HepG2 (cell line): Measurements from ENCODE around the gene TMEM116. TPM values are rescaled to one million over a fixed set of nuclear protein-coding genes. Genes with fewer than 3 reads are reported as not detected.
A peak's percentile ranks its signal among the peaks of the same experiment; 100 is the strongest.

Experiments used
- ATAC-seq: fragments of 200-7000 bp; cut with Tn5 transposase; 3 replicates; pipeline ENCODE4 v1.9.1; 2020; ENCODE audit warnings: mild to moderate bottlenecking, moderate library complexity
- BruUV-seq: library from RNA; stranded (reverse); fragments of 400-500 nt; replicated peaks from 2 replicates; lab custom pipeline; 2021; lab: Mats Ljungman, UMichigan
- CTCF ChIA-PET: fragments of 300-600 bp; formaldehyde crosslinking; extraction: SDS; loops from one replicate; lab custom pipeline; 2021; ENCODE audit warnings: low total read pairs, inconsistent platforms, low intra/inter-chr PET ratio; lab: Yijun Ruan, JAX
- POLR2A ChIA-PET: fragments of 350-600 bp; sonication (Branson Sonifier 250); formaldehyde crosslinking; loops from one replicate; lab custom pipeline; 2020; ENCODE audit warnings: antibody characterized with exemption, inconsistent platforms; lab: Yijun Ruan, JAX
- DNase-seq: peaks from one replicate; pipeline ENCODE4 v3.0.0-alpha.2; 2015; ENCODE audit warnings: low spot score
- FAIRE-seq: peaks from 3 replicates; lab custom pipeline; 2011; peaks lifted over from hg19 to GRCh38; lab: Jason Lieb, UNC
- H2AFZ ChIP-seq: one replicate; pipeline ENCODE4 v1.6.1; 2011; ENCODE audit warnings: low read length, inconsistent platforms
- H3K27ac ChIP-seq: fragments of 300-600 bp; 3 replicates; pipeline ENCODE4 v1.8.0; 2011; ENCODE audit warnings: mixed run types, mild to moderate bottlenecking, mixed read lengths, low read length, inconsistent platforms; ENCODE audit not compliant: insufficient read depth; ENCODE audit errors: extremely low read length
- H3K27me3 ChIP-seq, 2 experiments: fragments of 200-600 bp in 1 of 2; 2 replicates in 1 of 2; 3 replicates in 1 of 2; pipeline versions ENCODE4 v1.6.0 to v1.8.0; 2011; ENCODE audit warnings: low read length in 2 of 2, mild to moderate bottlenecking in 2 of 2, moderate library complexity in 2 of 2, inconsistent platforms in 1 of 2; ENCODE audit not compliant: insufficient read depth in 2 of 2, control insufficient read depth in 1 of 2
- H3K36me3 ChIP-seq, 2 experiments: fragments of 200-600 bp in 1 of 2; replicated peaks in 1 of 2; 2 replicates in 1 of 2; 3 replicates in 1 of 2; pipeline versions ENCODE4 v1.5.1 to v1.8.0; 2011; ENCODE audit warnings: low read length in 2 of 2, inconsistent platforms in 1 of 2; ENCODE audit not compliant: insufficient read depth in 2 of 2, control insufficient read depth in 1 of 2
- H3K4me1 ChIP-seq: 2 replicates; pipeline ENCODE4 v1.5.1; 2012; ENCODE audit warnings: low read length, inconsistent platforms; ENCODE audit not compliant: insufficient read depth
- H3K4me2 ChIP-seq: 2 replicates; pipeline ENCODE4 v1.6.0; 2011; ENCODE audit warnings: low read depth, low read length, inconsistent platforms
- H3K4me3 ChIP-seq, 3 experiments: fragments of 200-600 bp in 1 of 3; sonication (generic), shearing (Covaris generic) in 1 of 3; replicated peaks in 1 of 3; 2 replicates each; pipeline ENCODE4 v1.5.1; 2011 to 2016; ENCODE audit warnings: low read length in 3 of 3, inconsistent platforms in 2 of 3, low read depth in 2 of 3, mild to moderate bottlenecking in 2 of 3, control low read depth in 1 of 3, mixed read lengths in 1 of 3; ENCODE audit not compliant: insufficient read depth in 1 of 3
- H3K79me2 ChIP-seq: one replicate; pipeline ENCODE4 v1.6.1; 2011; ENCODE audit warnings: low read length, inconsistent platforms; ENCODE audit not compliant: insufficient read depth
- H3K9ac ChIP-seq: 2 replicates; pipeline ENCODE4 v1.6.0; 2011; ENCODE audit warnings: mild to moderate bottlenecking, low read depth, low read length, inconsistent platforms; ENCODE audit not compliant: insufficient read depth
- H3K9me3 ChIP-seq: 2 replicates; pipeline ENCODE4 v1.5.1; 2012; ENCODE audit warnings: mild to moderate bottlenecking, low read length
- H4K20me1 ChIP-seq: 2 replicates; pipeline ENCODE4 v1.6.0; 2011; ENCODE audit warnings: inconsistent platforms, mild to moderate bottlenecking, low read length, moderate library complexity; ENCODE audit not compliant: insufficient read depth
- BORCS8-MEF2B ChIP-seq: sonication (generic); formaldehyde crosslinking; IDR thresholded peaks from 2 replicates; pipeline ENCODE4 v1.8.0; 2022; ENCODE audit warnings: mild to moderate bottlenecking, missing genetic modification reagents
- CENPX ChIP-seq: sonication (generic); formaldehyde crosslinking; IDR thresholded peaks from 2 replicates; pipeline ENCODE4 v1.9.0; 2021; ENCODE audit warnings: mild to moderate bottlenecking, missing genetic modification reagents, moderate library complexity
- HNF4G ChIP-seq, 2 experiments: sonication (generic) in 1 of 2; formaldehyde crosslinking in 1 of 2; IDR thresholded peaks; 2 replicates each; pipeline versions ENCODE4 v1.4.0 to v1.6.1; 2011 to 2020; ENCODE audit warnings: borderline replicate concordance in 2 of 2, low read depth in 2 of 2, mild to moderate bottlenecking in 2 of 2, low read length in 1 of 2, missing genetic modification reagents in 1 of 2, moderate library complexity in 1 of 2
- JARID2 ChIP-seq: sonication (generic); formaldehyde crosslinking; IDR thresholded peaks from 2 replicates; pipeline ENCODE4 v1.8.1; 2023; ENCODE audit warnings: missing genetic modification reagents, inconsistent platforms; ENCODE audit not compliant: insufficient replicate concordance
- RAD21 ChIP-seq: fragments of 450-650 bp; formaldehyde crosslinking; IDR thresholded peaks from 2 replicates; pipeline ENCODE4 v1.5.0; 2020; ENCODE audit warnings: mild to moderate bottlenecking
- SMARCC2 ChIP-seq: fragments of 450-650 bp; IDR thresholded peaks from 2 replicates; pipeline ENCODE4 v1.6.1; 2017; ENCODE audit warnings: antibody characterized with exemption, mild to moderate bottlenecking
- TBX2 ChIP-seq: sonication (generic); formaldehyde crosslinking; IDR thresholded peaks from 2 replicates; pipeline ENCODE4 v1.5.0; 2020; ENCODE audit warnings: missing genetic modification reagents, mild to moderate bottlenecking, borderline replicate concordance
- ZFY ChIP-seq: sonication (generic); formaldehyde crosslinking; IDR thresholded peaks from 2 replicates; pipeline ENCODE4 v1.4.0; 2020; ENCODE audit warnings: missing genetic modification reagents
- ZNF207 ChIP-seq: fragments of 450-650 bp; IDR thresholded peaks from 2 replicates; pipeline ENCODE4 v1.6.1; 2016; ENCODE audit warnings: antibody characterized with exemption, borderline replicate concordance
- ZNF589 ChIP-seq: sonication (generic); formaldehyde crosslinking; conservative IDR thresholded peaks from 2 replicates; pipeline ENCODE4 v1.8.0; 2022; ENCODE audit warnings: mild to moderate bottlenecking, moderate library complexity, missing genetic modification reagents
- ZNF790 ChIP-seq: sonication (generic); formaldehyde crosslinking; IDR thresholded peaks from 2 replicates; pipeline ENCODE4 v1.8.0; 2022; ENCODE audit warnings: missing genetic modification reagents, mild to moderate bottlenecking, borderline replicate concordance
- WGBS: methylation state at CpG from one replicate; pipeline ENCODE4 v1.1.6; 2017; ENCODE audit warnings: low lambda C conversion rate; 5-methylcytosine and 5-hydroxymethylcytosine counted together
- in situ Hi-C: cut with HindIII; loops from 2 replicates; pipeline ENCODE4 v1.10.0; 2017; ENCODE audit warnings: low pct_unique_long_range_greater_than_20kb; ENCODE audit not compliant: extremely low pct_ligation_motif_present
- intact Hi-C: fragments of 100-400 bp; cut with micrococcal nuclease; formaldehyde crosslinking; loops from one replicate; pipeline ENCODE4 v1.10.0; 2022; ENCODE audit not compliant: unreplicated experiment
- polyA plus RNA-seq, 8 experiments: library from polyadenylated mRNA; depleted of rRNA in 3 of 8; stranded (reverse) in 7 of 8; unstranded in 1 of 8; fragments of >200 nt; fragmentation: Illumina TruSeq in 4 of 8; extraction: Trizol in 4 of 8; gene quantifications; 2 replicates each; pipeline versions ENCODE4 v1.2.1 to v1.2.3, GENCODE V29; 2011 to 2016; ENCODE audit warnings: low read depth in 4 of 8, missing spikeins in 1 of 8, mixed read lengths in 1 of 8; ENCODE audit not compliant: insufficient read depth in 1 of 8
- total RNA-seq, 5 experiments: library from RNA; depleted of rRNA; stranded (reverse); fragments of >200 nt; fragmentation: Illumina TruSeq; extraction: Trizol; gene quantifications; 2 replicates each; pipeline ENCODE4 v1.2.3, GENCODE V29; 2016; ENCODE audit warnings: low read depth in 1 of 5
- TF ChIP-seq, protein P1 (sequence below): sonication (generic); formaldehyde crosslinking; IDR thresholded peaks from 2 replicates; pipeline ENCODE4 v1.8.0; 2022; ENCODE audit warnings: missing genetic modification reagents, mild to moderate bottlenecking, inconsistent platforms, borderline replicate concordance

The TMEM116 gene
- total and polyA plus RNA-seq, 2 of the 13 experiments (the other 11 are each of a cell fraction or from before 2014, with no cell fraction given): 14.0 to 17.8 TPM

- in situ Hi-C loops: loop anchor here (10.0 kb wide), 1 partner anchor 67 kb away; no protein-coding TSS in a partner anchor
These were observed 1.3 kb downstream of the TMEM116 start for GRCh38 chr12:112011685-112012084.

More at GRCh38 chr12:112011685-112012084, 1.3 kb downstream of the TMEM116 start:
- H3K4me1 ChIP-seq: peaks cover 49% of the 10 kb centered on the region
- H2AFZ ChIP-seq: no peak overlapping the region
- peak overlapping the region; percentile 90 for H3K9ac ChIP-seq
- WGBS: 79% methylated on average over 8 of the region's 8 CpGs
- peak overlapping the region; percentile 61 to 83 (median 72); a peak in 5 of 6 replicates for H3K4me3 ChIP-seq
- peak overlapping the region; percentile 86 for H3K4me2 ChIP-seq
- no TSS peak for BruUV-seq
- ChIA-PET POLR2A (interaction anchor here (1.4 to 3.8 kb wide), 2 partner anchors 12 to 170 kb away, joined by 8 to 62 read pairs; partner anchors contain the start of gene MAPKAPK5), CTCF (no interaction called here)
- peaks cover 0 to 9% of the 10 kb centered on the region in 2 experiments; a peak in 3 of 5 replicates for H3K36me3 ChIP-seq
- intact Hi-C loops: loop anchor here (2.0 to 10.0 kb wide), 2 partner anchors 65 to 167 kb away; partner anchors contain the start of gene MAPKAPK5
- H4K20me1 ChIP-seq: peaks cover 5% of the 10 kb centered on the region; the same call in 1 of the 2 replicates
- FAIRE-seq: no peak
- no peaks in the 10 kb centered on the region; a peak in 2 of 5 replicates for H3K27me3 ChIP-seq
- ATAC-seq: no peak
- H3K79me2 ChIP-seq: peaks cover 46% of the 10 kb centered on the region
- TF ChIP-seq ZNF207 (no peak), ZFY (CRISPR knock-in tag) (no peak), SMARCC2 (no peak), TBX2 (CRISPR knock-in tag) (no peak), JARID2 (CRISPR knock-in tag) (no peak), ZNF790 (CRISPR knock-in tag) (no peak), BORCS8-MEF2B (CRISPR knock-in tag) (no peak), RAD21 (CRISPR knock-in tag) (no peak), CENPX (CRISPR knock-in tag) (no peak), HNF4G (IDR thresholded peaks at IDR 0.05; ENCODE audit: borderline replicate concordance, low read depth, low read length) (no peak), HNF4G (CRISPR knock-in tag; IDR thresholded peaks at IDR 0.05; ENCODE audit: borderline replicate concordance, low read depth) (no peak), ZNF589 (CRISPR knock-in tag) (no peak)
- TF ChIP-seq, protein P1, sequence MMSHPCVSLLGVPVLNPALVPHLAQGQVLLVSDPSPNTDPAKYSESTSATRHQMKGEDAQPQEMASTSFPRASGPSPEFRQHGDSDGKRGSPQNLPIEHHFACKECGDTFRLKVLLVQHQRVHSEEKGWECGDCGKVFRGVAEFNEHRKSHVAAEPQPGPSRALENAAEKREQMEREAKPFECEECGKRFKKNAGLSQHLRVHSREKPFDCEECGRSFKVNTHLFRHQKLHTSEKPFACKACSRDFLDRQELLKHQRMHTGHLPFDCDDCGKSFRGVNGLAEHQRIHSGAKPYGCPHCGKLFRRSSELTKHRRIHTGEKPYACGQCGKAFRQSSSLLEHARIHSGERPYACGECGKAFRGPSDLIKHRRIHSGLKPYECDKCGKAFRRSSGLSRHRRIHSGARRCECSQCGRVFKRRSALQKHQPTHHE (CRISPR knock-in tag): no peak
- TF ChIP-seq, all 625 proteins: peak for 0
- no peak for DNase-seq
- peak overlapping the region; percentile 91 for H3K27ac ChIP-seq
- H3K9me3 ChIP-seq: no peaks in the 10 kb centered on the region
